HUDEP-2 (cell line): ENCODE results near the gene C2CD3.
"Not testable (repeated sequence)": the region's sequence is repeated elsewhere in the genome, so short reads cannot be mapped to it uniquely, and the experiment has no call there.

ENCODE experiments used
- DNase-seq, 76 experiments: peaks; one replicate each; lab custom pipeline; 2025; ENCODE audit not compliant: unreplicated experiment in 76 of 76; lab: John Stamatoyannopoulos, UW

C2CD3 gene

DNA sequence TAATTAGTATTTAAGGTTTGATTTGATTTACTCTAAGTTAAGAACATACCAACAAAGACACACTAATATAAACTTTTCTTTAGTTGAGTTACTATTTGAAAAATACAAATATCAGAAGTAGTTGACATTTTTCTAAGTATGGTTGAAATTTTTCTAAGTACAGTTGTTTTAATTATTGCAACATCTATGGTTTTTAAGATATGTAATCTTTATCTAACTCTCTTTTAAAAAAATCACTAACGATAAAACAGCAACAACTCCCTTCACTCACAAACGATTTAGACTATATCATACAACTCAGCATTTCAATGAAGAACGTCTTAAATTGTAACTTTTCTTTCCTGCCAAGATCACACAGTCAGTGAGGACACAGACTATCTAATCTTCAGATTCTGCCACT, 2.0 kb downstream of the C2CD3 start:
- no peak for DNase-seq

- no peak for DNase-seq
These were observed 7.9 kb downstream of the C2CD3 start for GRCh38 chr11:74162681-74163467.

- DNase-seq, result no peak
These were observed 11.2 kb downstream of the C2CD3 start for GRCh38 chr11:74159642-74160041.

GRCh38 chr11:74157169-74157568, 13.6 kb downstream of the C2CD3 start:
- no peak for DNase-seq

- DNase-seq, result no peak
These were observed 16.1 kb downstream of the C2CD3 start for GRCh38 chr11:74154620-74155281.

DNA sequence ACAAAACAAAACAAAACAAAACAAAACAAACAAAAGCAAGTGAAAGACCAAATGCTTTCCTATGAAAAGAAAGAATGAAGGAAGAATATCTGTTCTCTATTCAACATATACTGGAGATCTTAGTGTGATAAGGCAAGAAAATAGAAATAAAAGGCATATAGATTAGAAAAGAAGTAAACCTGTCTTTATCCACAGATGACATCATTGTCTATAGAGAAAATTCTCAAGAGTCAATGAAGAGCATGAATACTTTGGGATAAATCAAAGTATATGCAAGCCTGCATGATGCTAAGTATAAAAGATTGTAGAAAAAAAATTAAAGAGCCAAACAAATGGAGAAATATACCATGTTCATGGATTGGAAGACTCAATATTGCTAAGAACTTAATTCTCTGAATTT, 17.6 kb downstream of the C2CD3 start:
- no peak for DNase-seq

DNA sequence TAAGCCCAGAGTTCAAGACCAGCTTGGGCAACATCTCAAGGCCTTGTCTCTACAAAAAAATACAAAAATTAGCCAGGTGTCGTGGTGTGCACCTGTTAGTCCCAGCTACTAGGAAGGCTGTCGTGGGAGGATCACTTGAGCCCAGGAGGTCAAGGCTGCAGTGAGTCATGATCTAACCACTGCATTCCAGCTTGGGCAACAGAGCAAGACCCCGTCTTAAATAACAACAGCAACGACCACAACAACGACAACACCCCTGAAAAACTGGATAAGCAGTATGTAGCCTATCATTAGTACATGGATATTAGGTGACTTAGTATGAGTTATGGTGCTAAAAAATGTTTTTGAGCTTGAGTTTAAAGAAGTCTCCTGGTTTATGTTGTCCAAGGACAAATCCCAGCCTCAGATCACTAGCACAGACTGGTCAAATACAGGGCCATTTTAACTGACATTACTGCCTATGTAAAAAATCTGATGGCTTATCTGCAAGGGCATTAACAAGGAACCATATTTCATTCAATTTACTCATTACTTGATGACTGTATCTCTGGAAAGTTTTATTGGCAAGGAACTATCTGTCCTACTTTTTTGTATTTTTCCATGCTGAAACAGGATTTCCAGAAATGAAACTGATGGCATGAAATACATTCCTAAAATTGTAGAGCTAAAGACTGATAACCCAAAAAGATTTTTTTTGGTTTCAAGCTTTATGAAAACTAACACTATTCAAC, 23.4 kb downstream of the C2CD3 start:
- DNase-seq, result no peak

GRCh38 chr11:74144592-74144991, 26.2 kb downstream of the C2CD3 start:
- DNase-seq, result no peak

GRCh38 chr11:74142624-74143023, 28.2 kb downstream of the C2CD3 start:
- DNase-seq, result no peak

DNA sequence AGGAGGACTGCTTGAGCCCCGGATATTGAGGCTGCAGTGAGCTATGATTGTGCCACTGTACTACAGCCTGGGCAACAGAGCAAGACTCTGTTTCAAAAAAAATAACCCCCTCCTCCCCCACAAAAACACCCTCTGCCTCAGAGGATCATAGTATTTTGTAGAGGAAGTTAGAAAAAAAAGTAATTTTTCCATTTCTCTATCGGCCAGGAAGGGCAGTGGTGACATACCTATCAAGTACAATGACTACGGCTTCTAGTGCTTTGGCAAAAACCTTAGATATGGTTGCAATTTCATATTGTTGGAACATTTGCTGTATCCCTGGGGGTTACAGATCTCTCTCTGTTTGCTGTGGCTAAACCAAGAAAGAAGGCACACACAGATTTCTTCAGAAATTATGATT, 28.9 kb downstream of the C2CD3 start:
- DNase-seq, result no peak

GRCh38 chr11:74141241-74141695, 29.5 kb downstream of the C2CD3 start:
- no peak for DNase-seq

GRCh38 chr11:74139919-74140431, 30.8 kb downstream of the C2CD3 start:
- DNase-seq, result not testable (repeated sequence)

DNA sequence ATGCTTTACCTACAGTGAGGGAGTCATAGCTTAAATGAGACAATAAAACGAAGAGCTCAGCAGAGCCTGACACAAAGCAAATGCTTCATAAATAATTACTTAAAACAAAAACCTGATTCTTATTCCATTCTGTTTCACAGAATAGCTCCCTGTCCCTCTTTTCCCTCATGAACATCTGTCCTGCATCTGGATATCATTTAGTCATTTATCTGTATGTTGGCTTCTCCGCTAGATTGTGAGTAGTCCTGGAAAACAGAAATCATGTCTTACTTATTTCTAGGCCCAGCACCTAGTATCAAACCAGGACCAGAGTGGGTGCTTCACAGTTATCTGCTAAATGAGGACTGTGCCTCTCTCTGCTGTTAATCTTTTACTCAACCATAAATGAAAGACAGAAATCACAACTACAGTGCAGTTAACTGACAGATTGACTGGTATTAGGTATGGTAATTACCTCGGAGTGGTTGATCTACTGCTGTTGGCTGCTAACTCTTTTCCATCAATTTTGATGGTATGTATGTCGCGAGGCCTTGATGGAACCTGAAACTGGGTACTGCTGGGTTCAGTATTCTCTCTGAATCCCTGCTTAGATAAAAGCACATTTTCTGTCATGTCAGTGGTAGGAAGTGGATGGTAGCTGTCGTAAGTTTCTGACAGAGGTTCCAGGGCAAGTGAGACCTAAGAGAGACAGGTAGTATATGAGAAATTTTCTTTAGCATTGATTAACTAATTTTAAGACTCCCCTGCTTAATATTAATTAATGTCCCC, 31.5 kb downstream of the C2CD3 start:
- DNase-seq, result no peak

DNA sequence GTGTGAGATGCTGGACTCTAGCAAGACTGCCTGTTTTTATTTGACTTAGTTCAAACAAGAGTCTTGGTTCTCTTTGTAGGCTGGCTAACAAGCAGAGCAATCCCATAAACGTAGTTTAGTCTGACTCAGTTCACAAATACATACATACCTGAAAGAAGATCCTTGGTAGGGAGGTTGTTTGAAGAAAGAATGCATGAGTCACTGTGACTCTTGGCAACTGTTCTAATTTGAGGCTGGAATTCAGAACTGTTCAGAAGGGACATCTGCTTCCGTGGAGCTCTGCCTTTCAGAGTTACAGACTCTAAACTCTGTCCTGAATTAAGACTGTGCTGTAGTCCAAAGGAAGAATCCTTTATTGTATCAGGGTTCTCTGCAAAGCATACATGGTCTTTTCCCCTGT, 32.2 kb downstream of the C2CD3 start:
- DNase-seq, result peak in 2 of 76 experiments; percentile 3 to 4

- no peak for DNase-seq
These were observed 32.8 kb downstream of the C2CD3 start for GRCh38 chr11:74138021-74138420.

GRCh38 chr11:74135127-74135840, 35.5 kb downstream of the C2CD3 start:
- no peak for DNase-seq

DNA sequence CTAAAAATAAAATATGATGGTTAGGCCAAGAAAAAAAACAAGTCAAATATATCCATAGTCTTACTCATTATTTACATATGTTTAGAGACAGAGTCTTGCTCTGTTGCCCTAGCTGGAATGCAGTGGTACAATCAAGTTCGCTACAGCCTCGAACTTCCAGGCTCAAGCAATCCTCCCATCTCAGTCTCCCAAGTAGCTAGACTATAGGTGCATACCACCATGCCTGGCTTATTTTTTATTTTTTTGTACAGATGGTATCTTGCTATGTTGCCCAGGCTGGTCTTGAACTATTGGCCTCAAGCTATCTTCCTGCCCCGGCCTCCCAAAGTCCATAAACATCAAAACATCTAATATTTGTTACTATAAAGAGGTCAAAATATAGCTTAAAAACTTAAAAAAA, 36.1 kb downstream of the C2CD3 start:
- DNase-seq, result no peak

DNA sequence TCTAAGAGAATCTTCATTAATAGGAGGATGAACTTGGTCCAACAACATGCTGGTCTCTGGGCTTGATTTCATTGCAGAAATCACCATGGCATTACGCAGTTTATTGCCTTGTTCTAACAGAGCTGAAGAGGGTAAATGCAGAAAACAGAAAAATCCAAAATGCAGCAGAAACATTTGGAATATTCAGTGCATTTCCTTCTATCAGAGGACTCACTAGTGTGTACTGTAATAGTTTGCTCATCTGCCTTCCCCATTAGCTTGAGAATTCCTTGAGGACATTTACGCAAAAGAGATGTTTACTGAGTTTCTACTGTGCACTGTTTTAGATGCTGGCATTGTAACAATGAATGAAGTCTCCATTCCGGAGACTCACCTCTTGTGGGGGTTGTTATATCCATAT, 37.4 kb downstream of the C2CD3 start:
- no peak for DNase-seq

DNA sequence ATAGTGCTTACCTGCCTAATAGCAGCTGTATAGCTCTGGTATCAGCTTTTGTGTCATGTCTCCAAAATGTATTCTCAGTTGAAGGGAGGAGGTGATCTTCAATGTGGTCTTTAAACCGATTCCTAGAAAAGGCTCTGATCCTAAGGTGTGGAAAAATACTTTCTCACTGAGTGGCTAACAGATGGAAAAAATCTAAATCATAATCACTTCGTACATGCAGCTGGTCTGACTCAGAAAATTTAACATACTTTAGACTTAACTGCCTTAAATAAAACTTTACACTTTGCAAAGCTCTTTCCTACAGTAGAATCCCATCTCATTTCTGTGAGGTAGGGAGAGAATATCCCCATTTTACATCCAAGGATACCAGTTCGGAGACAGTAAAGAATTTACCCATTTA, 38.0 kb downstream of the C2CD3 start:
- DNase-seq, result no peak

DNA sequence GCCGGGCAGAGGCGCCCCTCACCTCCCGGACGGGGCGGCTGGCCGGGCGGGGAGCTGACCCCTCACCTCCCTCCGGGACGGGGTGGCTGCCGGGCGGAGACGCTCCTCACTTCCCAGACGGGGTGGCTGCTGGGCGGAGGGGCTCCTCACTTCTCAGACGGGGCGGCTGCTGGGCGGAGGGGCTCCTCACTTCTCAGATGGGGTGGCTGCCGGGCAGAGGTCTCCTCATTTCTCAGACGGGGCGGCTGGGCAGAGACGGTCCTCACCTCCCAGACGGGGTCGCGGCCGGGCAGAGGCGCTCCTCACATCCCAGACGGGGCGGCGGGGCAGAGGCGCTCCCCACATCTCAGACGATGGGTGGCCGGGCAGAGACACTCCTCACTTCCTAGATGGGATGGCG, 41.7 kb downstream of the C2CD3 start:
- DNase-seq, result not testable (repeated sequence)
